Ectodermal cell (in vitro differentiated cells): ENCODE data around the gene USP35.
"Not testable (repeated sequence)": the region's sequence is repeated elsewhere in the genome, so short reads cannot be mapped to it uniquely, and the experiment has no call there.

Source experiments
- H3K27ac ChIP-seq: 2 replicates; pipeline ENCODE4 v1.7.0; 2013; ENCODE audit warnings: mild to moderate bottlenecking, low read depth, low read length; ENCODE audit not compliant: insufficient read depth, poor library complexity, severe bottlenecking
- H3K27me3 ChIP-seq: 2 replicates; pipeline ENCODE4 v1.7.0; 2013; ENCODE audit warnings: mild to moderate bottlenecking, low read length; ENCODE audit not compliant: insufficient read depth, control insufficient read depth, poor library complexity, severe bottlenecking
- H3K36me3 ChIP-seq: one replicate; pipeline ENCODE4 v1.7.0; 2013; ENCODE audit warnings: low read length; ENCODE audit not compliant: control insufficient read depth, insufficient read depth
- H3K4me1 ChIP-seq: one replicate; pipeline ENCODE4 v1.7.0; 2013; ENCODE audit warnings: low read length; ENCODE audit not compliant: control insufficient read depth, insufficient read depth
- H3K4me3 ChIP-seq: 2 replicates; pipeline ENCODE4 v1.7.0; 2013; ENCODE audit warnings: low read depth, low read length, control low read depth; ENCODE audit not compliant: insufficient read depth
- H3K9me3 ChIP-seq: 2 replicates; pipeline ENCODE4 v1.7.0; 2013; ENCODE audit warnings: mild to moderate bottlenecking, low read length, moderate library complexity; ENCODE audit not compliant: control insufficient read depth
- WGBS, 2 experiments: methylation state at CpG; one replicate each; pipeline ENCODE4 v1.1.7; 2013; ENCODE audit warnings: missing lambda C conversion rate in 2 of 2; 5-methylcytosine and 5-hydroxymethylcytosine counted together

Gene USP35

DNA sequence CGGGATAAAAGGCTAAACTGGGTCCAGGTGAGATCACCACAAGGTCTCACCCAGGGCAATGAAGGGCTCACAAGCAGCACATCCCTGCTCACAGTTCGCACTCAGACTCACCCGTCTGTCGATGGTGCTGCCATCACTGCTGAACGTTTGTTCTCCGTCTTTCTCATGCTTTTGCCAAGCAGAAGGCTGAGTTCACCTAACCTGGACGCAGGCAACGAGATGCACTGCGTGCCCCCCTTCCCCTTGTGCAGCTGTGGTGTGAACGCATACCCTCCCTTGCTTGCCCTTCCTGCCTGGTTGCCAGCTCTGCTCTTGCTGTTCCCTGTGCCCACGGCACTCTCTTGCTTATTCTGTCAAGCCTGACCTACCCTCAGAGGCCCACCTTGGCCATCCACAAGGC lies 18.3 kb upstream of the USP35 start:
- no peak overlapping the region for H3K27ac ChIP-seq
- WGBS, 2 experiments: 93 to 94% methylated on average over 11 of the region's 11 CpGs
- H3K4me1 ChIP-seq: no peaks in the 10 kb centered on the region
- H3K36me3 ChIP-seq: no peaks in the 10 kb centered on the region
- no peaks in the 10 kb centered on the region for H3K9me3 ChIP-seq
- H3K27me3 ChIP-seq: no peaks in the 10 kb centered on the region
- H3K4me3 ChIP-seq: no peak overlapping the region

DNA sequence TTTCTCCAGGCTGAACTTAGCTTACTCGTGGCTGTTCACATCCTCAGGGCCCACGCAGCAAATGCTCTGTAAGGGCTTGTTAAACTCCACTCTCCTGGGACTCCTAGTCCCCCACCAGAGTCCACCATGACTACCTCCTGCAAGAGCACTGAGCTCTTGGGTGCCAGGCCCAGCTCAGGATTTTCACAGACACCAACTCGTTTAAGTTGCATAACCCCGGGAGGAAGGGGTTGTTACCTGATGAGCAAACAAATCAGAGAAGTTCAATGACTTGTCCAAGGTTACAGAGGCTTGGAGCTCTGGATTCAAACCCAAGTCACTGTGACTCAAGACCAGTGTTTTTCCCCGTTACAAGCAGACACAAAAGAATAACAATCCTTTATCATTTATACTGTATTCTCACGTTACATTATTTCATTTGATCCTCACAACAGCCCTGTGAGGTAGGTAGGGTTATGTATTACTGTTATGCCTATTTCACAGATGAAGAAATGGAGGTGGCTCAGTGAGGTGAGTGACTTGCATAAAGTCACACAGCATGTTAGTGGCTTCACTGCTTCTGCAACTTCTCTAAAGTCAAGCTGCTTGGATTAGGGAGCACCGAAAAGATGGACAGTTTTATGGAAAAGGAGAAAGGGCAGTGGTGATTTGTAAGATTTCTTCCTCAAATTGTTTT lies 17.7 kb upstream of the USP35 start:
- no peak overlapping the region for H3K27ac ChIP-seq
- H3K27me3 ChIP-seq: no peaks in the 10 kb centered on the region
- no peaks in the 10 kb centered on the region for H3K36me3 ChIP-seq
- 94 to 95% methylated on average over 6 of the region's 7 CpGs for whole genome bisulfite sequencing, 2 experiments
- H3K4me3 ChIP-seq: no peak overlapping the region
- H3K9me3 ChIP-seq: no peaks in the 10 kb centered on the region
- no peaks in the 10 kb centered on the region for H3K4me1 ChIP-seq

- Histone ChIP-seq H3K27me3 (no peaks in the 10 kb centered on the region), H3K36me3 (no peaks in the 10 kb centered on the region), H3K4me1 (no peaks in the 10 kb centered on the region), H3K27ac (no peak overlapping the region), H3K9me3 (no peaks in the 10 kb centered on the region), H3K4me3 (no peak overlapping the region)
- WGBS, 2 experiments: 92 to 95% methylated on average over 6 of the region's 6 CpGs
These were observed 16.8 kb upstream of the USP35 start for GRCh38 chr11:78171951-78172350.

DNA sequence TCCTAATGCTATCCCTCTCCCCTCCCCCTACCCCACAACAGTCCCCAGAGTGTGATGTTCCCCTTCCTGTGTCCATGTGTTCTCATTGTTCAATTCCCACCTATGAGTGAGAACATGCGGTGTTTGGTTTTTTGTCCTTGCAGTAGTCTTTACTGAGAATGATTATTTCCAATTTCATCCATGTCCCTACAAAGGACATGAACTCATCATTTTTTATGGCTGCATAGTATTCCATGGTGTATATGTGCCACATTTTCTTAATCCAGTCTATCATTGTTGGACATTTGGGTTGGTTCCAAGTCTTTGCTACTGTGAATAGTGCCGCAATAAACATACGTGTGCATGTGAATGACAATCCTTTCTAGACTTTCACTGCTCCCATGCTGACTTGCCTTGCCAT lies 12.9 kb upstream of the USP35 start:
- not testable (repeated sequence) for H3K27me3 ChIP-seq, H3K4me1 ChIP-seq, H3K9me3 ChIP-seq, H3K36me3 ChIP-seq, H3K4me3 ChIP-seq, H3K27ac ChIP-seq
- 90 to 95% methylated on average over 2 to 3 of the region's 3 CpGs for WGBS, 2 experiments

GRCh38 chr11:78176605-78177141 lies 12.0 kb upstream of the USP35 start:
- WGBS, 2 experiments: 90 to 93% methylated on average over 10 of the region's 10 CpGs
- H3K4me1 ChIP-seq: no peaks in the 10 kb centered on the region
- no peaks in the 10 kb centered on the region for H3K9me3 ChIP-seq
- H3K27ac ChIP-seq: no peak overlapping the region
- no peak overlapping the region for H3K4me3 ChIP-seq
- no peaks in the 10 kb centered on the region for H3K27me3 ChIP-seq
- H3K36me3 ChIP-seq: no peaks in the 10 kb centered on the region

- WGBS, 2 experiments: 94 to 96% methylated on average over 7 of the region's 7 CpGs
These were observed 11.5 kb upstream of the USP35 start for GRCh38 chr11:78177216-78177615.

GRCh38 chr11:78179459-78180071 lies 9.2 kb upstream of the USP35 start:
- Histone ChIP-seq H3K27me3 (no peaks in the 10 kb centered on the region), H3K36me3 (no peaks in the 10 kb centered on the region), H3K9me3 (no peaks in the 10 kb centered on the region), H3K4me3 (no peak overlapping the region), H3K27ac (no peak overlapping the region), H3K4me1 (no peaks in the 10 kb centered on the region)
- 89 to 92% methylated on average over 7 of the region's 7 CpGs for WGBS, 2 experiments

More at GRCh38 chr11:78177216-78177615, 11.5 kb upstream of the USP35 start:
- Histone ChIP-seq H3K9me3 (no peaks in the 10 kb centered on the region), H3K4me1 (no peaks in the 10 kb centered on the region), H3K27ac (no peak overlapping the region), H3K27me3 (no peaks in the 10 kb centered on the region), H3K4me3 (no peak overlapping the region), H3K36me3 (no peaks in the 10 kb centered on the region)

DNA sequence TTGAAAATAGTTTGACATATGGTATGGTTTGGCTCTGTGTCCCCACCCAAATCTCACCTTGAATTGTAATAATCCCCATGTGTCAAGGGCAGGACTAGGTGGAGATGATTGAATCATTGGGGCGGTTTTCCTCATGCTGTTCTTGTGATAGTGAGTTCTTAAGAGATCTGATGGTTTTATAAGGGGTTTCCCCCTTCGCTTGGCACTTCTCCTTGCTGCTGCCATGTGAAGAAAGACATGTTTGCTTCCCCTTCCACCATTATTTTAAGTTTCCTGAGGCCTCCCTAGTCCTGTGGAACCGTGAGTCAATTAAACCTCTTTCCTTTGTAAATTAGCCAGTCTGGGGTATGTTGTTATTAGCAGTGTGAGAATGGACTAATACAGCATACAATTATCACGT lies 8.0 kb upstream of the USP35 start:
- WGBS, 2 experiments: 94 to 96% methylated on average over 4 of the region's 4 CpGs
- Histone ChIP-seq H3K36me3 (no peaks in the 10 kb centered on the region), H3K4me1 (no peaks in the 10 kb centered on the region), H3K9me3 (no peaks in the 10 kb centered on the region), H3K4me3 (no peak overlapping the region), H3K27ac (no peak overlapping the region), H3K27me3 (no peaks in the 10 kb centered on the region)

GRCh38 chr11:78181185-78181584 lies 7.5 kb upstream of the USP35 start:
- Histone ChIP-seq H3K27ac (no peak overlapping the region), H3K27me3 (no peaks in the 10 kb centered on the region), H3K4me1 (no peaks in the 10 kb centered on the region), H3K4me3 (no peak overlapping the region), H3K36me3 (no peaks in the 10 kb centered on the region), H3K9me3 (no peaks in the 10 kb centered on the region)
- 90 to 92% methylated on average over 2 of the region's 2 CpGs for WGBS, 2 experiments

DNA sequence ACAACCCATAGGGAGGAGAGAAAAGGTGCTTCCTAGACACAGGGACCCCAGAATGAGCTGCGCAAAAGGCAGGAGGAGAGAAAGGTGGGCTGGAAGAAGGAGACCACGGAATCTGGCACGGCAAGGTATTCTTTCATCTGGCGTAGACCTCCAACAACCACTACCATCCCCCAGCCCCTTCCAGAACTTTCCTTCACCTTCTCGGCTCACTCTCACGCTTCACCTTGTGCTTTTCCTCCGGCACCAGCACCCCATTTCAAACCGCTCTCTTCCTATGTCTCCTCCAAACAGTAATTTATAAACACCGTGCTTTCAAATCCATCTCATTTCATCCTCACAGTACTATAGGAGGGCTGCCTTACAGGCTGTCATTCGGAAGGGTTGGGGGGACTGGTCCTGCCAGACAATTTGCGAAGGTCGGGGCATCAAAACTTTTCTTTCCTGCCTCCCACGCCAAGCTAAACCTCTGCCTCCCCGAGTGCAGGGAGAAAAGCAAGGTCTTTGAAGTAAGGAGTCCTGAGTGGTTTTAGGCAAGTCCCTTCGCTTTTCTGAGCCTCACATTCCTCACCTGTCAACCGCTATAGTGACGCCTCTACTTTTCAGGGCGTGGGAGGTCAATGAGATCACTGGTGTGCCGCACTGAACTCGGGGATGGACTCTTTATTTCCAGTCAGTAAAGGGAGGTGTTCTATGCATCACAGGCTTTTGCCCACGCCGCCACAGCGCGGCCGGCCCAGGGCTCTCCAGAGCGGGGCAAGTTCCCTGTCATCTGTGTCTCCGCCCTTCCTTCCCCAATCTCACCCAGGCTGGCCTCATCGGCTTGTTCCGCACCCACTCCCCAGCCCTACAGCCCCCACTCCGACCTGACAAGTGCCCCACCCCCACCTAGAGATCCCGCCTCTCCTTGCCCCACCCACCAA lies 1.1 kb upstream of the USP35 start:
- H3K4me3 ChIP-seq: peak overlapping the region; percentile 93
- no peaks in the 10 kb centered on the region for H3K9me3 ChIP-seq
- no peak overlapping the region for H3K27ac ChIP-seq
- WGBS, 2 experiments: 31% methylated on average over 31 of the region's 31 CpGs
- H3K36me3 ChIP-seq: no peaks in the 10 kb centered on the region
- H3K4me1 ChIP-seq: peaks cover 8% of the 10 kb centered on the region
- H3K27me3 ChIP-seq: peaks cover 5% of the 10 kb centered on the region
